Activated CD4-positive, CD25-positive, alpha-beta regulatory T cell treated with anti-CD3 and anti-CD28 coated beads, Interleukin-2, amount 50 U/mL, for 72 hours (primary cell): ENCODE data around the gene IQGAP1.
"Not testable (repeated sequence)": the region's sequence is repeated elsewhere in the genome, so short reads cannot be mapped to it uniquely, and the experiment has no call there.

Experiments
- DNase-seq: peaks from one replicate; pipeline ENCODE4 v3.0.0; 2021

Gene IQGAP1

DNA sequence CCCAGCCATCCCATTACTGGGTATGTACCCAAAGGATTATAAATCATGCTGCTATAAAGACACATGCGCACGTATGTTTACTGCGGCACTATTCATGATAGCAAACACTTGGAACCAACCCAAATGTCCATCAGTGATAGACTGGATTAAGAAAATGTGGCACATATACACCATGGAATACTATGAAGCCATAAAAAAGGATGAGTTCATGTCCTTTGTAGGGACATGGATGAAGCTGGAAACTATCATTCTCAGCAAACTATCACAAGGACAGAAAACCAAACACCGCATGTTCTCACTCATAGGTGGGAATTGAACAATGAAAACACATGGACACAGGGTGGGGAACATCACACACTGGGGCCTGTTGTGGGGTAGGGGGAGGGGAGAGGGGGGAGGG lies 22.3 kb downstream of the IQGAP1 start:
- DNase-seq: not testable (repeated sequence)

DNA sequence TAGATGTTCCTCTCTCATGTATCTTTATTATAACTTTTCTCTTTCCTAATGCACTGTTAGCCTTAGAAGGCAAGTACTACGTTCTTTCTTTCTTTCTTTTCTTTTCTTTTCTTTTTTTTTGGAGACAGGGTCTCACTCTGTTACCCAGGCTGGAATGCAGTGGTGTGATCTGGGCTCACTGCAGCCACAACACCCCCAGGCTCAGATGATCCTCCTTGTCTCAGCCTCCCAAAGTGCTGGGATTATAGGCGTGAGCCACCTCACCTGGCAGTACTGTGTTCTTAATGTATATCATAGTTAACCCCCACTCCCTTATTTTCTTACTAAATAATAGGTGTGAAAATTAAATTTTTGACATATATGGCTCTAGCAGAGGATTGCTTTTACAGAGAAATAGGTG lies 23.1 kb downstream of the IQGAP1 start:
- DNase-seq: no peak

- DNase-seq: no peak
Observed at GRCh38 chr15:90412356-90413194, 24.5 kb downstream of the IQGAP1 start.

DNA sequence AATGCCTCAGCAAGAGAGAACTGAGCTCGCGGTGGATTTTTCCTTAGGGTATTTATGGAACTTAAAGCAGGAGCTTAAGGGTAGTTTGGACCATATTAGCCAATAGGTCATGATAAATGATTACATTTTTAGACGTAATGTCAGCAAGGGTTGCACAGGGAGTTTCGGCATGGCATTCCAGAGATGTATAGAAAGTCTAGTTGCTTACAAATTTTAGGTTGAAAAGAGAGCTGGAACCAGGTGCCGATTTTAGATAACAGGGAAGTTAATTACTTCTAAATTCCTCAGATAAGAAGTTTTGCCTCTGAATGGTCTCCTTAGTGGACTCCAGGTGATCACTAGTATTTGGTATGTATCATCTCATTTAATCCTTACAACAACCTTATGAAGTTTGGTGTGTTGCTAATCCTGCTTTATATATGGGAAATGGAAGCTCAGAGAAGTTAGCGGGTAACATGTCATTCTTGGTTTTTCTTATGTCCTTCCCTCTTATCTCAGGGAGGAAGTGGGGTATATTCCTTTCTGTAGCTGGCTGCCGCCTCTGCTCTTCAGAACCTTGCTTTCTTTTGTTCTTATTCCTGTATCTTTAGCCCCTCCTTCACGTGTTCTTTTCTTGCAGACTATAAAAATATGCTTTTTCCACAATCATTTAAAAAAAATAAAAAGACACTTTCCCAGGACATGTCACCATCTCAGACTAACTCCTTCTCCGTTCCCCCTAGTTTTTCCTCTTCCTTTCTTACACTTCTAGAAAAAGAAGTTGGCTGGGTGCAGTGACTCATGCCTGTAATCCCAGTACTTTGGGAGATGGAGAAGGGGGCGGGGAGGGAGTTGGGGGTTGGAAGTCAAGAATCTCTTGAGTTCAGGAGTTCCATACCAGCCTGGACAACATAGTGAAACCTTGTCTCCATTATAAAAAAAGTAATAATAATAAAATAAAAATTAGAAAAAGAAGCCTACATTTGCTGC lies 25.7 kb downstream of the IQGAP1 start:
- DNase-seq: no peak

GRCh38 chr15:90414408-90415028 lies 26.5 kb downstream of the IQGAP1 start:
- no peak for DNase-seq

GRCh38 chr15:90416052-90416451 lies 28.0 kb downstream of the IQGAP1 start:
- DNase-seq: not testable (repeated sequence)

DNA sequence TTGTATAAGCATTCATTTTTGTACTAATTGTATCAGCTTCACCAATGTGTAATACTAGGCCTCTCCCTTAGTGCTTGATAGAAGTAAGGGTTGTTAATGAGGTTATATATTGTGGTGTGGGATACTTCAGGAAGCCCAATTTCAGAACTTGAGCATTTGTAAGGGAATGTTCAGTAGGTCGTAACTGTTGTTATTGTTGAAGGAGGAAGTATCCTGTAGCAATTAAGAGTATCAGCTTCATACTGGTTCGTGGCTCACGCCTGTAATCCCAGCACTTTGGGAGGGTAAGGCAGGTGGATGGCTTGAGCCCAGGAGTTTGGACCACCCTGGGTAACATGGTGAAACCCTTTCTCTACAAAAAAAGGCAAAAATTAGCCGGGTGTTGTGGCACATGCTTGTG lies 30.6 kb downstream of the IQGAP1 start:
- no peak for DNase-seq

DNA sequence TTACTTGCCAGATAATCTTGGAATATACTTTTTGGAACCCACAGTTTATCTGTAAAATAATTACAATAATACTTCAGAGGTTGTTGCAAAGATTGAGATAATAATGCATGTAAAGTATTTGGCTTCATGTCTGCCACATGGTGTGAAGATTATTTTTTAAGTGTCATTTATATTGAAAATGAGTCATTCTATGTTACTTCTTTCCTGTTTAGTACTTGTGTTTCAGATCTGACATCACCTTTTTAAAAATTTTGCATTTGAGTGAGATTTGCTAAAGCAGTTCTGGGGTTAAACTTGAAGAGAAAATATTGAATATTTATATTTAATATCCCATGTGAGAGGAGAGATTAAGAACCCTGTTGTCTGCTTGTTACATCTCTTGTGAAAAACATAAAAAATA lies 31.2 kb downstream of the IQGAP1 start:
- no peak for DNase-seq

DNA sequence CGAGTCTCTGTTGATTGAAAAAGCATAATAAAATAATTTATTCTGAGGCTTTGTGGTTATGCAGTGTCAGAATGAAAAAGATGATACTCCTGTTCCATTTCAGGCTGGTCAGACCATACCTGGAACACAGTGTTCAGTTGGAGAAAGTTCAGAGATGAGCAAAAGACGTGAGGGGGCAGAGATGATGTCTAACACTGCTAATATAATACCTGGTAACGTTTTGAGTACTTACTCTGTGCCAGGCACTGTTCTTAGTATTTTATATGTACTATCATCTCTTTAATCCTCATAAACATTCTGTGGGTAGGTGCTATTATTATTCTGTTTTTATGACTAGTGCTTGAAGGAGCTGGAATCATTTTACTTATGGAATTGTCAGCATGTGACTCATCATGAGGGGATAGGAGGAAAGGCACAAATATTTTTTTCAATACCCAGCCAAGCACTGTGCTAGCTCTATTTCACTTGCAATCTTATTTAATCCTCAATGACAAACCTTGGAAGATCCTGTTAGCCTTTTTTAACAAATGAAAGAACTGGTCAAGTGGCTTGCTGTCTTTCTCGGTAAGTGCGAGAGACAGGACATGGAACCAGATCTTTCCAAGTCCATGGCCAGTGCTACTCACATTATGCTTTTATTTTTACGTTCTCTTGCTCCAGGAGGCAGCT lies 31.8 kb downstream of the IQGAP1 start:
- DNase-seq: no peak

- no peak for DNase-seq
Observed at GRCh38 chr15:90420451-90420850, 32.4 kb downstream of the IQGAP1 start.

DNA sequence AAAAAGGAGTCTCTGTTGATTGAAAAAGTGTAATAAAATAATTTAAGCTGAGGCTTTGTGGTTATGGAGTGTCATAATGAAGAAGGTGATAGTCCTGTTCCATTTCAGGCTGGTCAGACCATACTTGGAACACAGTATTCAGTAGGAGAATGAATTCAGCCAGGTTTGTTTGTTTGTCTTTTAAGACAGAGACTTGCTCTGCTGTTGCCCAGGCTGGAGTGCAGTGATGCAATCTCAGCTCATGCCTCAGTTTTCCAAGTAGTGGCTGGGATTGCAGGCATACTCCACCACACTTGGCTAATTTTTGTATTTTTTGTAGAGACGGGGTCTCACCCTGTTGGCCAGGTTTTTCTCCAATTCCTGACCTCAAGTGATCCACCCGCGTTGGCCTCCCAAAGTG lies 33.5 kb downstream of the IQGAP1 start:
- DNase-seq: no peak

- DNase-seq: no peak
Observed at GRCh38 chr15:90422043-90422442, 34.0 kb downstream of the IQGAP1 start.

DNA sequence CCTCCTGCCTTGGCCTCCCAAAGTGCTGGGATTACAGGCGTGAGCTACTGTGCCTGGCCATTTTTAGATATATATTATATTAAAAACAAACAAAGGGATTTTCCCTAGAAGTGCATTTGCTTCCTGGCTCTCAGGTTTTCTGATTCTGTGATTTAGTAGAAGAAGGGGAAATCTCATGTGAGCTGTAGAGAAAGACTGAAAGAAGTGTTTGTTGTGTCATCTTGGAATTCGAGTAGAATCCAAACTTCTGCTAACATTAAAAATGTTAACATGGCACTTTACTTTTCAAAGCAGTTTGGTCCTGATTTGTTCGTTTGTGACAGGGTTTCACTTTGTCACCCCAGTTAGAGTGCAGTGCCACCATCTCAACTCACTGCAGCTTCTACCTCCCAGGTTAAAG lies 34.9 kb downstream of the IQGAP1 start:
- DNase-seq: no peak

GRCh38 chr15:90423801-90424319 lies 35.8 kb downstream of the IQGAP1 start:
- no peak for DNase-seq

DNA sequence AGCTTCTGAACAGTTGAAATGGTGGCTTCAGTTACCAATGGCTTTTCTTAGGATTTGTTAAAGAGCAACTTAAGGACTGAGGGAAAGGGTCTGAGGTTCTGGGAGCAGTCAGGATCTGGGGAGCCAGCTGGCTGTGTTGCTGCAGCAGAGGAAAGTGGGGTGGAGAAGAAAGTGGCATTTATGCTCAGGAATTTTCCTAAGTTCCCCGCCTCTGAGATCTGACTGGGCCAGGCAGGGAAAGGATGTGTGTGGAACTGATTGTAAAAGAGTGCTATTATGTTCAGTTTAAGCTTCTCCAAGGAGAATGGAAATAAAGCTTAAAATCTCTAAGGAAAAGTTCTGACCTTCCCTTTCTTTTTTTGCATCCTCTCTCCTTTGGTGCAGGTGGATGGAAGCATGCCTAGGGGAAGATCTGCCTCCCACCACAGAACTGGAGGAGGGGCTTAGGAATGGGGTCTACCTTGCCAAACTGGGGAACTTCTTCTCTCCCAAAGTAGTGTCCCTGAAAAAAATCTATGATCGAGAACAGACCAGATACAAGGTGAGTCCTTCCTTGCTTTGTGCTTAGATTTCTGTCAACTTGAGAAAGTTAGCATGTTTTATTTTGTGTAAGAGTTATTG lies 37.8 kb downstream of the IQGAP1 start:
- no peak for DNase-seq

DNA sequence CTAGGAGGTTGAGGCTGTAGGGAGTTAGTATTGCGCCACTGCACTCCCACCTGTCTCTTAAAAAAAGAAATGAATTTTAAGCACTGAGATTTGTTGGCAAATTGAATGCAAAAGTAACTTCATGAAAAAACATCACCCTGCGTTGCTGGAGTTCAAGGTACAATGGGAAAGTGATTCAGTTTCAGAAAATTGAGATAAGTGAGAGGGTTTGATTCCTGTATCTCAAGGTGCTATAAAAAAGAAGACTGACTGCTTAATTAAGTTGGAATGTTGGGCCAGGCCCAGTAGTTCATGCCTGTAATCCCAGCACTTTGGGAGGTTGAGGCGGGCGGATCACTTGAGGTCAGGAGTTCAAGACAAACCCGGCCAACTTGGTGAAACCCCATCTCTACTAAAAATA lies 39.1 kb downstream of the IQGAP1 start:
- DNase-seq: no peak

GRCh38 chr15:90432253-90432652 lies 44.2 kb downstream of the IQGAP1 start:
- DNase-seq: no peak

DNA sequence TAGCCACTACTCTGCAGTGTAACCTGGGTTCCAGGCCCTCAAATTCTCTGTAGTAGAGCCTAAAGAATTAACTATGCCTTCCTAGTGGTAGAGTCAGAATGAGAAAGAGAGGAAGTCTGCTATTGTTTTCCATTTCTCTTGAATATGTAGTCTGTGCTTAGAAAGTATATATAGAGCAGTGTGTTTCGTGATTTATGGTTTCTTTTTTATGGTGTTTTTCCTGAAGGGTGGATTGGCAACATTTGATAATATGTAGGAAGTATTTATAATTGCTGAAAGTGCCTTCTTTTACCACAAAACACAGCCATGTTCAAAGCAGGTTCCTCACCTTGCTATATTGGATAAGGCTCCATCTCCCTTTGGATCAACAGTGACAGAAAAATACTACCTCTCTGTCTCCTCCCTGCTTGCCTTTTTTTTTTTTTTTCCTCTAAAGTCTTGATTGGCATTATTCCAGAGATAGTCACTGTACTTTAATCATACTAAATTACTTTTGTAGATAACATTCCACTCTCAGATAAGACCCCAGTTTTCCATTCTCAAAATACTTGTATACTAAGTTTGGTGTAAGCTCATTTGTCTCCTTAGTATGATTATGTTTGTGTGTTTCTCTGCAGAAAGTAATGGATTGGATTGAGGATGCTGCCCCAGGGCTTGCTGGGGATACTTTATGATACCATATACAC lies 47.8 kb downstream of the IQGAP1 start:
- DNase-seq: no peak

DNA sequence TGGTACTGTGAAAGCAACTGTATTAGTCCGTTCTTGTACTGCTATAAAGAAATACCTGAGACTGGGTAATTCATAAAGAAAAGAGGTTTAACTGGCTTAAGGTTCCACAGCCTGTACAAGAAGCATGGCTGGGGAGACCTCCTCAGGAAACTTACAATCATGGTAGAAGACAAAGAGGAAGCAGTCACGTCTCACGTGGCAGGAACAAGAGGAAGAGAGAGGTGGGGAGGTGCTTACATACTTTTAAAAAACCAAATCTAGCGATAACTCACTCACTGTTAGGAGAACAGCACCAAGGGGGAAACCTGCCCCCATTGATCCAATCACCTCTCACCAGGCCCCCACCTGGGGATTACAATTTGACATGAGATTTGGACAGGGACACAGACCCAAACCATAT lies 48.9 kb downstream of the IQGAP1 start:
- no peak for DNase-seq

DNA sequence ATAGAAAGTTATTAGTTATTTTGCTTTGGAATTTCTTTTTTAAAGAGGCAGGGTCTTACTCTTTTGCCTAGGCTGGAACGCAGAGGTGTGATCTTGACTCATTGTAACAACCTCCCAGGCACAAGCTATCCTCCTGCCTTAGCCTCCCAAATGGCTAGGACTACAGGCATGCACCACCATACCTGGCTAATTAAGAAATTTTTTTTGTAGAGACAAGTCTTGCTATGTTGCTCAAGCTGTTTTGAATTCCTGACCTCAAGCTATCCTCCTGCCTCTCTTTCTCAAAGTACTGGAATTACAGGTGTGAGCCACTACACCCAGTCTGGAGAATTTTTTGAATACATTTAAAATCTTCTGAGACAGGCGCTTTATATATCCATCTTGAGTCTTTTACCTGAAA lies 49.5 kb downstream of the IQGAP1 start:
- no peak for DNase-seq

DNA sequence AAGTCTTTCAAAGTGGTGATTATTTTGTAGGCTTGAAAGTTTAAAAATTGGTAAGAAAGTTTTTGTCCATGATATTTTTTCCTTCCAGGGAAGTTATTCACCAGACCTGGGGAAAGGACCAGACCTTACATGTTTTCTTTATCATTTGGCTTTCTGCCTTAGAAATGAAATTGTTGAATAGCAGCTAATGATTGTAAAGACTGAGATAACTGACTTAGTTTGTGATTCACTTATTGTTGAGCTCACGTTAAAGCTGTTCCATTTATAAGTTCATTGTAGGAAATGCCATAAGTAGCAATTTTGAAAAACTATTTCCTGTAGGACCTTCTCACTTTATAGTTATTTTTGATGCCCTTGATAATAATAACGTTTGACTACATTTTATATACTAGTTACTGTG lies 51.9 kb downstream of the IQGAP1 start:
- no peak for DNase-seq

DNA sequence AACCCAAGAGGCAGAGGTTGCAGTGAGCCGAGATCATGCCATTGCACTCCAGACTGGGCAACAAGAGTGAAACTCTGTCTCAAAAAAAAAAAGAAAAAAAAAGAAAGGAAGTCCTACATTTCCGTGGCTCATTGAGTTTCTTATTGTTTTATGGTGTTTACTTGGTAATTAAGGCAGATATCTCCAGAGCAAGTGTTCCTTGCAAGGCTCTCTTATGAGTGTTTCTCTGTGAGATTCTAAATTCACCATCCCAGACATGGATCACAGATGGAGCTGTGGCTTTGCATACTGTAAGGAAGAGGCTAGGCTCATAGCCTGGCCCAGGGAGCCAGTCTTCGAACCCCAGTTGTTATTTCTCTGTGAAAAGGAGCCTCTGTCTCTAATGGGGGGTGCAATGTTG lies 53.0 kb downstream of the IQGAP1 start:
- no peak for DNase-seq
